Hematopoietic multipotent progenitor cell treated with erythropoietin and hydrocortisone succinate and interleukin-3 and kit ligand, for 15 days (in vitro differentiated cells): ENCODE data around the gene MRPL46.

Experiments
- DNase-seq: peaks from one replicate; pipeline ENCODE4 v3.0.0-alpha.2; 2015; ENCODE audit warnings: low spot score

Gene MRPL46

DNA sequence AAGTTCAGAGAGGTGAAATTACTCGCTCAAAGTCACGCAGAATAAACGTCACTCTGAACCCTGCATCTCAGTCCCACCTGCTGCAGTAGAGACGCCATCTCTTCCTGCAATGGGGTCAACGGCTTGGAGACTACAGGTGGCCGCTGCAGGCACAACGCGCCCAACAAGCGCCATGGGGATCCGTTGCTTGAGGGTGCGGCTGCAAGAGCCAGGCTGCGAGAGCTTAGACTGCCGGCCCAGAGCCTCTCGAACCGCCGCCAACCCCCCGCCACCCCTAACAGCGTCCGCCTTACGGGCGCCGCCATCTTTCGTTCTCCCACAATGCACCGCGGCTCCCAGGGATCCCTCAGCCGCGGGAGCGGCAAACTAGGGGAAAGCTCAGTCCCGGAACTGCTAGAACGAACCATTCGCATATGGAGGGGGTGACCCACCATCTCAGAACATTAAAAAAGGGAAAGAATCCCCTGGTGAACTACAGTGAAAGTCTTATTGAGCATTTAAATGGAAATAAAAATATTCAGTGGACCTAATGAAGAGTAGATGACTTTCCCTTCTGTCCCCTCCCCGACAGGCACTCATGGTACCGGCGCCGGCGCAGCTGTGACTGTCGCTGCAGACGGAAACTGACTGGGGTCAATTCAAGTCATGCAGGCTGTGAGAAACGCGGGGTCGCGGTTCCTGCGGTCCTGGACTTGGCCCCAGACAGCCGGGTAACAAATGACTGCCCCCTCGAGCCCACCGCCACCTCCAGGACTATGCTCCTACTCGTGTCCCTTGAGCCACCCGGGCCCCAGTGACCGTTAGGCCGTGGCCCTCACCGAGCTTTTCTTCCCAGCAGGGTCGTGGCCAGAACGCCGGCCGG is at the start of gene MRPL46, which contains the start of gene MRPS11:
Gene MRPL46, minus strand, starts transcription at position 316 of the 862 bp plus-strand sequence. Its CDS starts 11 bp downstream, at position 305.
Gene MRPS11, plus strand, starts transcription at position 636 of the 862 bp plus-strand sequence. Its CDS starts 10 bp downstream, at position 646.
- peak; percentile 93 for DNase-seq

DNA sequence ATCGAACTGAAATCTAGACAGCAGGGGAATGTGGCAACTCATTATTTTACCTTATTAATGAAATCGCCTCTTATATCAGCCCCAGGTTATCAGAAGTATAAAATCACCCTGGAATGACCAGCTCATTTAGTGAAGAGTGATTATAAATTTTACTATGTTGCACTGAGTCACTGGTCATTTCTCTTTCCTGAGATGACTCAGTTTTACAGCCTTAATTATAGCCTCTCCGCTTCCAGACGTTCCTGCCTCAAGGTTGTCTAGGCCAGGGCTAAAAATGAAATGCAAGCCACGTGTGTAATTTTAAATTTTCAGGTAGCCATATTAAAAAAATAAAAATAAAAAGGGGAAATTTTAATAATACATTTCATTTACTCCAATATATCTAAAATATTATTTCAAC is 46.0 kb upstream of the MRPL46 start:
- DNase-seq, result no peak

DNA sequence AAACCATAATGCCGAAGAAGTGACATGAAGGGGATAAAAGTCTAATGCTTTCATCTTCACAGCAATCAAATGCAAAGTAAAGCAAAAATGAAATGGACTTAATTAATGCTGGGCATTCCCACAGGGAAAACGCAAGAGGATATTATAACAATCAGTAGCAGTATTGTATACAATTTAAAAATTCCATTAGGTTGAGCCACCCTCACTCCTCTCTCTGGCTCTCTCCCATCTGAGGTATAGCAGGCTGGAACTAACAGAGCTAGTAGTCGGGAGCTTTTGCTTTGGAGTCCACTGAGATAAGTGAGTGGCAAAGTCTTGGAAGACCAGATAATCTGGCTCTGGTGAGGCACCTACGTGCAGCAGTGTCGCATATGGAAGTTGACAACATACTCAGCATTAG is 45.4 kb upstream of the MRPL46 start:
- no peak for DNase-seq

DNA sequence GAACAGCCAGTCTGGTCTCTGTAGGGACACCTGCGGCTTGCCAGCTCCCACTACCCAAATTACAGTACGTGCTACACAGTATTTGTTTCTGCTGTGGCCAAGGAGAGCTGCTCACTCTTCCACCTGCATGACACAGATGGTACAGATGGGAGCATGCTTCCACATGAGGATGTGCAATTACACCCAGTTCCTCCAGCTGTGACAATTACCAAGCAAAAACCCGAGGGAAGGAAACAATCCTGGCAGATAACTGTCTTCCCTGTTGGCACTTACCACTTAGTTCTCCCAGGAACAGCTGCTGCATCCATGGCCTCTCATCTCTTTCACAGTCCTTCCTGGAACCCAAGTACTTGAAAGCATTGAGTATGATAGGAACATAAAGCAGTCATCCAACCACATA is 44.9 kb upstream of the MRPL46 start:
- DNase-seq, result no peak

DNA sequence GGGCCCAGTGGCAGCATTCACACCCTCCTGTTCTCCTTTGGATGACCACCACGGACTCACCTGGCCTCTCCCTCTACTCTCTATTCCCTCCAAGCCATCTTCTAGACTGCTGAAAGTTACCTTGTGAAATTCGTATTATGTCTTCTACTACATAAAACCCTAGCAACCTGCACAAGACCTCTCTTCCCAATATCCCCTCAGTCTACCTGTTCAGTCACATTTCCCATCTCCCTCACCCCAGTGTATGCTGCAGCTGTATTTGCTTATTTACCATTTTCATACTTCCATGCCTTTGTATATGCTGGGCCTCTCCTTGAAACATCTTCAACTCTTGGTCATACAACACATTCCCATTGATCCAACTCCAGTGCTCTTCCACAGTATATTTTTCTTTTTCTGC is 44.0 kb upstream of the MRPL46 start:
- DNase-seq, result no peak

DNA sequence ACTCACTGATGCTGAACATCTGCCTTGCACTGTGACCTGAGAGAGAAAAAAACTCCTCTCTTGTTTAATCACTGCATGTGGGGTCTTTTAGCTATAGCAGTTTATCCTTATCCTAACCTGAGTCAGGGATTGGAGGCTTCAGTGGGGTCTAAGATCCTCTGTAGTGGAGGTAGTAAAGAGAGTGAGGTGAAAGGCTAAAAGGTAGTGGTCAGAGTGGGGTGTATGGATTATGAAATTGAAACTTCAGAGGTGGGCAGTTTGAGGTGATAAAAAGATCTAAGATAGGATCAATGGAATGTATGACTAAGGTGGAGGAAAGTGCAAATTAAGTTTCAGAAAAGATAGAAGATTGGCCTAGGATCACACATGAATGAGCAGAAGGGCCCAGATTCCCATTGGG is 42.8 kb upstream of the MRPL46 start:
- no peak for DNase-seq

DNA sequence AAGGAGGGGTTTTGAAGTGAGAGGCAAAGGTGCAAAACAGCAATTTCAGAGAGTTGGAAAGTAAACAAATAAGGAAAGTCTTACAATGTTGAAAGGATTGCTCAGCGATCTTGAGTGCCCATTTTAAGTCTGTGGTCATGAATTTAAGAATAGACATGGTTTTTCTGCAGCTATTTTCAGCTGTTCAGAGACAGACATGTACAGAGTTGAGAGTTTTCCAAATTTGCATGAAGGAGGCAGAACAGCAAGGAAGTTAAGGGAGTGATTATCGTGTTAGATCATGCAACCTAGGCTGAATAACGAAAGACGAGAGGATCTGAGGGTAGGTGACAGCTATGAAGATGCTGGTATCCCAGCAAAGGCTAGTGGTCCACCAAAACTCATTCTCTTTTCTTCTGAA is 42.1 kb upstream of the MRPL46 start:
- no peak for DNase-seq

DNA sequence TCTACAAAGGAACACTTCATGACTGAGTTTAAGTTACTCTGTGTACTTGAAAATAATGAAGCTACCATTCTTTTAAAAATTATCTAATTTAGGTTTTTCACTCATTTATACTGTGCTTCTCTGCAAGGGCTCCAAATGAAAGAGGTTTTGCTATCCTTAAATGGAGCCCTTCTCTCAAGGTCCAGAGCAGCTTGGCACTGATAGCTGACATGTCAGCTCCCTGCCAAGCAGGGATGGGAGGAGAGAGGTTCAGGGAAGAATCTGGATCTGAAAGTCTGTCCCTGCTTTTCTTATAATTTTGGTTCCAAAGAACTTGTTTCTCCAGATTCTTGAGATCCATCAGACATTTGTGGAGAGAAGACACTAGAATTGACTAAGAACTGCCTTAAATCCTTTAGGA is 39.4 kb upstream of the MRPL46 start:
- no peak for DNase-seq

DNA sequence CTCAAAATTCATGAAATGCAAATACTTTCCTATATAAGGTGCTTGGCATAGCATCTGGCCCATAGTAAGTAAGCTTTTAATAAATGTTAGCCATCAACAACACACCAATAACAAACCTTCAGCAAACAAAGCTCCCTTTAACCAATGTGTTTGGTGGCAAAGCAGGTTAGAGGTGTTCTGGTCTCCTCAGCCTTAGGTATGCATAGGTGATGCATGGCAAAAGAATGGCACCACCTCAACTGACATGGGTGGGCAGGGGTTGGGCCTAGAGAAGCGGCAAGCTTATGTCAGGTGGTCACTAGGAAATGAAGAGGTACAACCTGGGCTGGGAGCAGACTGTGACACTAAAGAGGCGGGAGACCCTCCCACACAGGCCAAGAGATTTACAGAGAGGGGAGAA is 38.5 kb upstream of the MRPL46 start:
- DNase-seq, result no peak

DNA sequence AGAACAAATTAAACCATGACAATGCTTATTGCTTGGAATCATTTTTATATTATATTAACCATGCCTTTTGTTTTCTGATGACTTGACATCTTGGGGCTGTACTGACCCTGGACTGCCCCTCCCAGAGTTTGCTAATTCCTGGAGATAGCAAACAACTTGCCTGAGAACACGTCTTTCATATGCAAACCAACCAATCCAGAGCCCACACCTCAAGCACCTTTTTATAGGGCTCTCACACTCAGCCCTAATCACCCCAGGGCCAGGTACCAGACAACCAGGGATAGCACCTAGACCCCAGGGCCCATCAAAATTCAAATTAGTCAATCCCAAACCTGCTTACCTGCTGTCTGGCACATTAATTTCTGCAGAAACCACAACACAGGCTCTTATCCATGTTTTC is 37.3 kb upstream of the MRPL46 start:
- no peak for DNase-seq

DNA sequence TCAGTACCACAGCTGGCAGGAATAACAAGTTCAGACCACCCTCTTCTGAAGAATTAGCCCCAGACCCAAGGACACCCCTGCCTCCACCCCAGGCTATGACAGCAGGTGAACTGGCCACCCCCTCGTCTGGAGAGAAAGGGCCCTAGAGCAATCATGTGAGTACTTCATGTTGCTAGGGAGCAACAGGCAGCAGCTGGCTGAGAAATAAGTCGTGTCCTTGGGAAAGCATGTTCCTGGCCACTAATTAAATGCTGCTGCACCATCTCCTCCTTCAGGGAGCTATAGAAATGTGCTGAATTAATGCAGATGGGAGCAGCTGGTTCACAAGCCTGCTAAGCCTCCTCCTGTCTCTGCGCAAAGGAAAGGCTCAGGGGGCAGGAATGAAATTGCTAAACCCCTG is 31.8 kb upstream of the MRPL46 start:
- no peak for DNase-seq

DNA sequence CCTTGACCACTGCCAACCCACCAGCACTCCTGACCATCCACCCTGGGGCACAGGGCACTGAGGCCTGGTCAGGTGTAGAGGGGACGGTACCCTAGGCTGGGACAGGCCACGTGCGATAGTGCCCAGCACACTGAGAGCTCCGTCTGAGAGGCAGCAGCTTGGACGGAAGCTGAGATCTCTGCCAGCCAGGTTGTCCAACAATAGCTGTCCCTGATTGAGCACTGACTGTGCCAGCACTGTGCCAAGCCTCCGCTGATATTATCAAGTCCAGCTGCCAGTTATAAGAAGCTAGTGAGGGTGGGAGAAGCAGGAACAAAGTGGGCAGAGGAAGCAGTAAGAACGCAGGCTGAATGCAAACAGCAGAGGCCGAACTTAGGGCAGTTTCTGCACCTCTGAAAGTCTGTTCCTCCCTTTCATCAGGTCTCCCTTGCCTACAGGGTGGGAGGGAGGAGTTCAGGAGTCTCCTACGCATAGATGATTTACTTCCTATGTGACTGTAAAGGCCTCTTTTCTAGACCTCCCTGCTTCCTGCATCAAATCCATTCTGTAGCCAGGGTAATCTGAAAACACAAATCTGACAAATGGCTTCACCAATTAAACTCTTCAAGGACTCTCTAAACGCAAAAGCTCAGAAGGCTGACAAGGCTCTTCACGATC is 30.0 kb upstream of the MRPL46 start:
- no peak for DNase-seq

DNA sequence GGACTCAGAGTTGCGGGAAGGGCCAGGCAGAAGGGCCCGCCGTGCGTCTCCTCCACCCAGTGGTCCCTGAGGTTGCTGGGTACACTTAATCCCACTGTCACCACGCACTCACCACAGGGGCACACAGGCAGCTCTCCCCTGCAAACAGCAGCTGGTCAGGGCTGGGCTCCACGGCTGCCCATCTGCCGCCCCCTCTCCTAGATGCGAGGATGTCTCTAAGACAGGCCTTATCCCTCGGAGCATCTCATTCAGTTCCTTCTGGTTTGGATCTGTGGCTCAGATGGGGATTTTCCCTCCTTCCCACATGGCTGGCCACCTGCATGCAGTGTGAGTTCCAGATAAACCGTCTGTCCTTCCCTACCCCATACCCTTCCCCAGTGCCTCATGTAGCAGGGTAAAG is 26.7 kb upstream of the MRPL46 start:
- DNase-seq, result no peak

DNA sequence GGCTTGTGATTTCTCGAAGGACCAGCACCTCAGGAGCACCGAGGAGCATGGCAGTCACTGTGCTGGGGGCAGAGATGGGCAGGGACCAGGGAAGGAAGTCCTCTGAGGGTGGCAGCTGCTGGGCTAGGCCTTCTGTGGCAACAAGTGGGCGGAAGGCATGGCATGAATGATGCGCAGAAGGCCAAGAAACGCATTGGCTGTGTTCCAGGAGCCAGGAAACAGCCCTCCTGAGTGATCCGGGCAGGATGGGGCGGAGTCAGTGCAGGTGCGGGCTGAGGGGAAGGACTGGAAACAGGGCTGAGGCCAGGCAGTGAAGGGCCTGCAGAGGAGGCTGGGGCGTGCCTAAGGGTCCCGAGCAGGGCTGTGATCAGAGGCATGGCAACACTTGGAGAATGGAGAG is 24.0 kb upstream of the MRPL46 start:
- no peak for DNase-seq

DNA sequence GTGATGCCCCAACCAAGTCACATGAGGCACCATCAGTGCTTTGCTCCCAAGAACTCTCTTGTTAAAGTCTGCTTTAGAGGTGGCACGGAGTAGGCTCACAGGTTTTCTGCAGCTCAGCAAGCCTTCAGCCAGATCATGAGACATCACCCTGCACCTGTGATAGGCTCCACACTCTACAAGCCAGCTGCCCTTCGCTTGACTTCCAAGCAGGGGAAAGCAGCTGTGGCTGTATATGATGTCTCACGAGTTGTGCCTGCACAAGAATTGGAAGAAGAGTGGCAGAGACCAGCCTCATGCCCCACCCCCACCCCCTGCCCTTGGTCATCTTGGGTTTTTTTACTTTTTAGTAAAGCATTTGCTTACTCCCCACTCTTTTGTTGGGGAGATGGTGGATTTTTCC is 22.8 kb upstream of the MRPL46 start:
- DNase-seq, result no peak

DNA sequence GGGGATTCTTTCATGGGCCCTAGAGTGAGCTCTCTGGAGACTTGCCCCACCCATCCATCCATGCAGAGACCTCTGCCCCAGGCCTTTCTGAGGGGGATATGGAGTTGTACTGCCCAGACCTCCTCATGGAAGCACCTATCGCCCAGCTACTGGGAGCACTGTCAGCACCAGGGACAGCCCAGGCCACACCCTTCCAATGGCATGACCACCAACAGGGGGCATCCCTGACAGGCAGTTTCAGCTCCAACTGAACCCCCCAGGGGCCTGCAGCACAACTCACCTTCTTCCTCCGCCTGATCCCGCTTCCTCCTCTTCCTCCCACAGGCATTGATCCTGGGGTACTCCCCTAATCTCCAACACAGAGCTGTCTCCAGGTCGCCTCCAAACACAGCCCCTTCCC is 22.1 kb upstream of the MRPL46 start:
- DNase-seq, result no peak

DNA sequence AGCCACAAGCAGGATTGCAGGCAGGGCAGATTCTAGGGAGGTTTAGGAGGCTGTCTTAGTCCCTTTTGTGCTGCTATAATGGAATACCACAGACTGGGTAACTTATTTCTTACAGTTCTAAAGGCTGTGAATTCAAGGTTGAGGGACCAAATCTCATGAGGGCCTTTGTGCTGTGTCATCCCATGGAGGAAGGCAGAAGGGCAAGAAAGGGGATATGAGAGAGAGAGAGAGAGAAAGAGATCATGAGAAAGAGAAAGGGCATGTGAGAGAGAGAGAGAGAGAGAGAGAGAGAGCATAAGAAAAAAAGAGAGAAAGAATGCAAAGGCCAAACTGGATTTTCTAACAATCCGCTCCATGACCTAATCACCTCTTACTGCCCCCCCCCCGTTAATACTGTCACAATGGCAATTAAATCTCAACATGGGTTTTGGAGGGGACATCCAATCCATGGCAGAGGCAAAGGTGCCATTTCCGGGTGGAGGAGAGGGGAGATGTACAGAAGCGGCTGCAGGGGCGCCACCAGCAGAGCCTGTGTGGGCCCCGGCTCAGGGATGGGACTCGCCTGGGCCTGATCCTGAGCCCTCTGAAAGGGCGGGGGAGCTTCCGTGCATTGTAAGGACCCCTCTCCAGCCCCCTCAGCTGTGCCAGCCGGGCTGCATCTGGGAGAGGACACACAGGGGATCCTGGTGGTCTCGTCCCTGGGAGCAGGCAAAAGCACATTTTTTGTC is 20.8 kb upstream of the MRPL46 start:
- no peak for DNase-seq

DNA sequence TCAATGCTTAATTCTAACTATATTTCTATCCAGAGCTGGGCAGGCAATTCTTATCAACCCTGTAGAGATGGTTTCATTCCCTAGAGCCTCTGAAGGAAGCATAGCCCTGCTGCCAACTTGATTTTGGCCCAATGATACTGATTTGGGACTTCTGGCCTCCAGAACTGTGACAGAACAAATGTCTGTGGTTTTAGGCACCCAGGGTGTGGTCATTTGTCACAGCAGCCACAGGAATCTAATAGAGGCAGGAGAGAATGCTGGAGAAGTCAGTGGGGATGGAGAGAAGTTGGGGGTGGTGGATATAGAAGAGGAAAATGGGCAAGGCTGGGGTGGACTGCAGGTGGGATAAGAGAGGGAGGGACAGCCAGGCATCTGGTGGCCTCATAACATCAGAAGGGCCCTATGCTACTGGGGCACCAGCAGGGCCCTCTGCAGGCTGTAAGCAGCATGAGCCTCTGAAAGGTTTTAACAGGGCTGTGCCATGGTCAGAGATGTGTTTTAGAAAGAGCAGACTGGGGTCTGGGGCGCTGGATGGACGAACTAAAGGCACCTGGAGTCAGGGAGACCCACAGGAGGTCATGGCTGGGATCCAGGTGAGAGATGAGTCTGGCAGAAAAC is 20.1 kb upstream of the MRPL46 start:
- DNase-seq, result no peak

DNA sequence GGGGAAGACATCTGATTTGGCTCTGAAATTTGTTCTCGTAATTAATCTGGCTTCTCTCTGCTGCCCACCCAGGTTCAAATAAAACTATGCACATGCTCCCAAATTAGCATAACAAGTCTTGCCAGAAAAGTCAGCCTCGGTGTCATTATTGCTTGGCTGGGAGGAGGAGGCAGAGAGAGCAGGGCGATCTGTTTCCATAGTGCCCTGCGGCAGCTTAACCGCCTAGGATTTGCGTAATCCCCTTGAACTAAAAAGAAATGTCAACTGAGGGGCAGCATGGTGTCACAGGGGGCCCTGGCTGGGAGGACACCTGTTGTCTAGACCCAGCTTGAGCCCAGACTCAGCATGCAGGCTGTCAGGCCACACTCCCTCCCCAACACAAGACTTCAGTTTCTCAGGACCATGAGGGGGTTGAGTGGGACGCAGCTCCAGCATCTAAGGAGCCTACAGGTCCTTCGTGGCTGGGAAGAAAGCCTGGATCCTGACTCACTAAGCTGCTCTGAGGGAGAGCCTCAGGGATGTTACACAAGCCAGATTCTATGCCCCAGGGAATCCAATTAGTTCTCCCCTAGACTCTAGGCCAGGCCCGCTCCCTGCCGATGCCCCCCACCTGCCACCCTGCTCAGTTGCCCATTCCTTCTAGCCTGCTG is 17.6 kb upstream of the MRPL46 start:
- DNase-seq, result no peak

DNA sequence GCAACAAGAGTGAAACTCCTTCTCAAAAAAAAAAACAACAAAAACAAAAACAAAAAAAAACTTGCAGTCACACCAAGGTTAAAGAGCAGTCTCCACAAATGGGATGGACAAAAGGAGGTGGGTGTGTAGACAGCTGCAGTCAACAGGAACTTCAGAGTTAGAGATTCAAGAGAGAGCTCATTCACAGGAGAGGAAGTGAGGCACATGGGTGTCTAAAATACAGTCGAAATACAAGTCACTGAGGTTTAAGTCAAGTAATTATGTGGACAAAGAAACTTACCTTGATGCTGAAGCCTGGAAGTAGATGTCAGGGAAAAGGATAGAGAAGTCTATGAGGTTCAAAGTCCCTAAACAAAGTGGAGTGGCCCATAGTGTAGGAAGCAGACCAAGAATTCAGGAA is 15.1 kb upstream of the MRPL46 start:
- DNase-seq, result no peak

DNA sequence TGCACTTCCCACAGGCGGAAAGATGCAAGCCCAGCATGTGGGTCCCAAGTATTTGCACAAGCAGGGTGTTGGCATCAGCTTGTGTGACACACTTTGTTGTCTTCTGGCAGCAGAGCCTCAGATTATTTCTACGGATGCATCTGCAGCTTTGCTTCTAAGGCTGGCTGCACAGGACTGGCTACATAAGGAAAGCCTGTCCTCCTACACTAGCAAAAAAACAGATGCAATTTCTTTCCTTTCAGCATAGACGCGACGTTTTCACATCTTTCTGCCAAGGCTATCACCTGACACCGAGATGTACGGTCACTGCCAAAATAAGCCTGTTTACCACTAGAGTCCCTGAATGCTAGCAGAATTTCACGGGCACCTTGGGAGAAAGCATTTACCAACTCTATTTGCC is 13.8 kb upstream of the MRPL46 start:
- no peak for DNase-seq

DNA sequence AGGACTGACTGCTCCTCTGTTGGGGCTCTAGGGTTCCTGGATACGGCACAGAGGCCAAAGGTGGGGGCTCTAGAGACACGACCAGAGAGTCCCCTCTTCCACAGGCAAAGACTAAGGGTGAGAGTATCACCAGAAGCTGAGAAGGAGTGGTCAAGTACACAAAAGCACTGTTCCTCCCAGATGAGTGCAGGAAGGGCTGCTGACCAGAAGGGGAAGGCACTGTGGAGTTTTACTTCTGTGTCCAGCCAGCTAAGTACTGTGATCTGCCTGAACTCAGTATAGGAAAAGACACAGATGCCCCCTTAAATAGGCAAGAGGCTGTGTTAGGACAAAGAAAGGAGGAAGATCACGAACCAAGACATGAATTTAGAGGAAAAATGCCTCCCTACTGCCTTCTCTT is 12.0 kb upstream of the MRPL46 start:
- DNase-seq, result no peak
